SK-N-SH (cell line): ENCODE results near the gene FBXO2. TPM values are rescaled to one million over a fixed set of nuclear protein-coding genes. Genes with fewer than 3 reads are reported as not detected.

Source experiments
- CTCF ChIA-PET: fragments of 300-600, 350-600 bp; formaldehyde crosslinking; extraction: SDS; loops from one replicate; lab custom pipeline; 2021; lab: Yijun Ruan, JAX
- POLR2A ChIA-PET: fragments of 350-600 bp; sonication (Branson Sonifier 250); formaldehyde crosslinking; extraction: SDS; loops from one replicate; lab custom pipeline; 2020; ENCODE audit warnings: antibody characterized with exemption, inconsistent platforms; lab: Yijun Ruan, JAX
- DNase-seq: peaks from one replicate; pipeline ENCODE4 v3.0.0; 2012
- H2AFZ ChIP-seq: fragments of 200-600 bp; sonication (generic); 2 replicates; pipeline ENCODE4 v1.8.1; 2016; ENCODE audit warnings: antibody characterized with exemption, mild to moderate bottlenecking, low read depth
- H3F3A ChIP-seq: fragments of 200-600 bp; sonication (generic); replicated peaks from 2 replicates; pipeline ENCODE3; 2016; ENCODE audit warnings: antibody characterized with exemption, mild to moderate bottlenecking; ENCODE audit not compliant: insufficient read depth
- H3K27ac ChIP-seq, 2 experiments: fragments of 200-500 bp in 1 of 2; fragments of 200-600 bp in 1 of 2; sonication (Bioruptor generic) in 1 of 2; sonication (generic), shearing (Covaris generic) in 1 of 2; 2 replicates each; pipeline versions ENCODE4 v1.5.1 to v1.6.1; 2014 to 2016; ENCODE audit warnings: low read depth in 2 of 2, inconsistent platforms in 1 of 2, low read length in 1 of 2, mild to moderate bottlenecking in 1 of 2, mixed read lengths in 1 of 2
- H3K27me3 ChIP-seq: fragments of 200-600 bp; sonication (generic), shearing (Covaris generic); 2 replicates; pipeline ENCODE4 v1.6.1; 2016; ENCODE audit warnings: mixed run types; ENCODE audit not compliant: insufficient read depth
- H3K36me3 ChIP-seq, 2 experiments: fragments of 200-500 bp in 1 of 2; fragments of 200-600 bp in 1 of 2; sonication (Bioruptor generic) in 1 of 2; sonication (generic) in 1 of 2; replicated peaks in 1 of 2; 2 replicates each; pipeline versions ENCODE3 to v1.5.1; 2014 to 2016; ENCODE audit warnings: low read length in 1 of 2, mild to moderate bottlenecking in 1 of 2; ENCODE audit not compliant: insufficient read depth in 2 of 2, control insufficient read depth in 1 of 2
- H3K4me1 ChIP-seq, 2 experiments: fragments of 200-500 bp in 1 of 2; fragments of 200-600 bp in 1 of 2; sonication (Bioruptor generic) in 1 of 2; sonication (generic), shearing (Covaris generic) in 1 of 2; 2 replicates each; pipeline versions ENCODE4 v1.5.1 to v1.6.1; 2014 to 2016; ENCODE audit warnings: low read depth in 1 of 2, low read length in 1 of 2, mixed run types in 1 of 2; ENCODE audit not compliant: insufficient read depth in 2 of 2, control insufficient read depth in 1 of 2
- H3K4me2 ChIP-seq: fragments of 200-600 bp; sonication (generic), shearing (Covaris generic); 2 replicates; pipeline ENCODE4 v1.6.1; 2017; ENCODE audit warnings: mixed run types
- H3K4me3 ChIP-seq, 2 experiments: fragments of 200-500 bp in 1 of 2; fragments of 200-600 bp in 1 of 2; sonication (Bioruptor generic) in 1 of 2; sonication (generic), shearing (Covaris generic) in 1 of 2; 2 replicates each; pipeline versions ENCODE4 v1.5.1 to v1.8.1; 2014 to 2016; ENCODE audit warnings: low read depth in 2 of 2, inconsistent platforms in 1 of 2, low read length in 1 of 2, mild to moderate bottlenecking in 1 of 2, mixed read lengths in 1 of 2, moderate library complexity in 1 of 2
- H3K79me2 ChIP-seq: fragments of 200-600 bp; sonication (generic); 2 replicates; pipeline ENCODE4 v1.8.1; 2017; ENCODE audit warnings: mild to moderate bottlenecking; ENCODE audit not compliant: insufficient read depth
- H3K9ac ChIP-seq: fragments of 200-600 bp; sonication (generic); 2 replicates; pipeline ENCODE4 v1.6.1; 2017; ENCODE audit warnings: mixed run types
- H3K9me2 ChIP-seq: fragments of 200-600 bp; sonication (generic); 2 replicates; pipeline ENCODE4 v1.6.1; 2017; ENCODE audit warnings: mixed run types
- H3K9me3 ChIP-seq: fragments of 200-600 bp; sonication (generic); 2 replicates; pipeline ENCODE4 v1.6.1; 2017; ENCODE audit warnings: mixed run types, mild to moderate bottlenecking, moderate library complexity
- H4K20me1 ChIP-seq: fragments of 200-600 bp; sonication (generic); 2 replicates; pipeline ENCODE4 v1.6.1; 2017; ENCODE audit warnings: mild to moderate bottlenecking, mixed run types; ENCODE audit not compliant: insufficient read depth
- CTCF ChIP-seq: fragments of 200-600 bp; sonication (generic); IDR thresholded peaks from 2 replicates; pipeline ENCODE4 v1.6.1; 2017; ENCODE audit warnings: antibody characterized with exemption, mild to moderate bottlenecking, moderate library complexity
- ELF1 ChIP-seq: IDR thresholded peaks from 2 replicates; pipeline ENCODE4 v1.4.0; 2012
- EP300 ChIP-seq, 2 experiments: IDR thresholded peaks; 2 replicates each; pipeline versions ENCODE4 v1.4.0 to v1.6.1; 2012; ENCODE audit warnings: borderline replicate concordance in 1 of 2, low read depth in 1 of 2, low read length in 1 of 2
- EZH2phosphoT487 ChIP-seq: fragments of 200-600 bp; sonication (generic); IDR thresholded peaks from 2 replicates; pipeline ENCODE4 v1.6.1; 2017; ENCODE audit warnings: low read depth, mixed run types, mild to moderate bottlenecking, antibody characterized with exemption, moderate library complexity, borderline replicate concordance
- FOXM1 ChIP-seq: IDR thresholded peaks from 2 replicates; pipeline ENCODE4 v1.4.0; 2012; ENCODE audit warnings: low read depth, mild to moderate bottlenecking
- GABPA ChIP-seq: IDR thresholded peaks from 2 replicates; pipeline ENCODE4 v1.4.0; 2012; ENCODE audit warnings: low read depth, mild to moderate bottlenecking
- POLR2AphosphoS5 ChIP-seq: IDR thresholded peaks from 2 replicates; pipeline ENCODE4 v1.6.1; 2012; ENCODE audit warnings: low read depth, low read length
- RAD21 ChIP-seq: IDR thresholded peaks from 2 replicates; pipeline ENCODE4 v1.6.1; 2012; ENCODE audit warnings: mild to moderate bottlenecking, low read length
- RCOR1 ChIP-seq: fragments of 150-350 bp; IDR thresholded peaks from 2 replicates; pipeline ENCODE4 v1.6.1; 2017; ENCODE audit warnings: antibody characterized with exemption, low read length
- RXRA ChIP-seq: IDR thresholded peaks from 2 replicates; pipeline ENCODE4 v1.4.0; 2012; ENCODE audit warnings: low read depth, mild to moderate bottlenecking, borderline replicate concordance
- SMC3 ChIP-seq: IDR thresholded peaks from 2 replicates; pipeline ENCODE4 v1.6.1; 2012; ENCODE audit warnings: low read depth, low read length, improper control_type of control experiment
- TCF12 ChIP-seq: IDR thresholded peaks from 2 replicates; pipeline ENCODE4 v1.4.0; 2012
- TEAD4 ChIP-seq: IDR thresholded peaks from 2 replicates; pipeline ENCODE4 v1.4.0; 2012; ENCODE audit warnings: mild to moderate bottlenecking, borderline replicate concordance; ENCODE audit not compliant: insufficient read depth
- USF2 ChIP-seq: fragments of 150-350 bp; IDR thresholded peaks from 2 replicates; pipeline ENCODE4 v1.6.1; 2017; ENCODE audit warnings: antibody characterized with exemption, low read length, low read depth, borderline replicate concordance
- YY1 ChIP-seq: IDR thresholded peaks from 2 replicates; pipeline ENCODE4 v1.4.0; 2012; ENCODE audit warnings: low read depth, mild to moderate bottlenecking
- WGBS: methylation state at CpG from one replicate; pipeline ENCODE4 v1.1.6; 2017; ENCODE audit warnings: low lambda C conversion rate; 5-methylcytosine and 5-hydroxymethylcytosine counted together
- polyA plus RNA-seq, 3 experiments: library from polyadenylated mRNA; depleted of rRNA; stranded (reverse); fragments of >200 nt; gene quantifications; 2 replicates each; pipeline ENCODE4 v1.2.3, GENCODE V29; 2012
- TF ChIP-seq, protein P1 (sequence below): IDR thresholded peaks from 2 replicates; pipeline ENCODE4 v1.4.0; 2012; ENCODE audit warnings: low read depth

FBXO2 gene
- polyA plus RNA-seq, 1 of the 3 experiments (the other 2 are of a cell fraction), result 21.7 TPM

- no peaks in the 10 kb centered on the region; a peak in 1 of 4 replicates for H3K4me1 ChIP-seq
Measured at GRCh38 chr1:11661103-11661502, 6.9 kb upstream of the FBXO2 start.

GRCh38 chr1:11659748-11660147, 5.5 kb upstream of the FBXO2 start:
- Histone ChIP-seq H3K9ac (no peak overlapping the region), H3F3A (no peaks in the 10 kb centered on the region), H3K9me2 (no peaks in the 10 kb centered on the region), H3K27ac (no peak overlapping the region), H3K4me3 (no peak overlapping the region), H2AFZ (no peak overlapping the region), H3K27me3 (no peaks in the 10 kb centered on the region), H3K4me1 (peaks cover 0 to 8% of the 10 kb centered on the region in 2 experiments; a peak in 1 of 4 replicates), H4K20me1 (no peaks in the 10 kb centered on the region), H3K36me3 (peaks cover 3 to 10% of the 10 kb centered on the region in 2 experiments), H3K9me3 (no peaks in the 10 kb centered on the region), H3K79me2 (peaks cover 6% of the 10 kb centered on the region; the same call in 1 of the 2 replicates), H3K4me2 (no peak overlapping the region)
- ChIA-PET CTCF (interaction anchor here (0.7 to 8.5 kb wide), 6 partner anchors 9 to 622 kb away, joined by 3 to 120 read pairs (median 4); no protein-coding TSS in a partner anchor), POLR2A (no interaction called here)
- DNase-seq, result no peak
- TF ChIP-seq RAD21 (no peak), YY1 (no peak), TEAD4 (no peak), CTCF (no peak), ELF1 (no peak), EZH2phosphoT487 (no peak), TCF12 (no peak), RXRA (no peak), RCOR1 (no peak), SMC3 (no peak), USF2 (no peak), EP300 (IDR thresholded peaks at IDR 0.05; ENCODE audit: borderline replicate concordance in 1 of 2, low read depth in 1 of 2, low read length in 1 of 2) (no peak)
- WGBS, result 94% methylated on average over 4 of the region's 4 CpGs

More at GRCh38 chr1:11661103-11661502, 6.9 kb upstream of the FBXO2 start:
- peaks cover 3% of the 10 kb centered on the region for H3F3A ChIP-seq
- peaks cover 3 to 10% of the 10 kb centered on the region in 2 experiments for H3K36me3 ChIP-seq
- no peak overlapping the region for H3K4me2 ChIP-seq
- H3K27me3 ChIP-seq, result no peaks in the 10 kb centered on the region
- ChIA-PET POLR2A (no interaction called here), CTCF (interaction anchor here (1.1 to 8.5 kb wide), 3 partner anchors 11 to 623 kb away, joined by 4 to 120 read pairs (median 17); no protein-coding TSS in a partner anchor)
- WGBS, result 93% methylated on average over 12 of the region's 17 CpGs
- no peaks in the 10 kb centered on the region for H4K20me1 ChIP-seq
- no peak overlapping the region for H2AFZ ChIP-seq
- H3K9ac ChIP-seq, result no peak overlapping the region
- no peak overlapping the region for H3K27ac ChIP-seq
- no peaks in the 10 kb centered on the region for H3K9me3 ChIP-seq
- DNase-seq, result no peak
- no peaks in the 10 kb centered on the region for H3K79me2 ChIP-seq
- TF ChIP-seq GABPA (no peak), RXRA (no peak), FOXM1 (no peak), SMC3 (no peak), POLR2AphosphoS5 (no peak), USF2 (no peak)
- TF ChIP-seq, protein P1, sequence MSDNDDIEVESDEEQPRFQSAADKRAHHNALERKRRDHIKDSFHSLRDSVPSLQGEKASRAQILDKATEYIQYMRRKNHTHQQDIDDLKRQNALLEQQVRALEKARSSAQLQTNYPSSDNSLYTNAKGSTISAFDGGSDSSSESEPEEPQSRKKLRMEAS, result no peak
- TF ChIP-seq, all 33 proteins: peak for 0
- Histone ChIP-seq H3K9me2 (no peaks in the 10 kb centered on the region), H3K4me3 (no peak overlapping the region)
